ENCODE results near the gene TEX2.

Gene TEX2

DNA sequence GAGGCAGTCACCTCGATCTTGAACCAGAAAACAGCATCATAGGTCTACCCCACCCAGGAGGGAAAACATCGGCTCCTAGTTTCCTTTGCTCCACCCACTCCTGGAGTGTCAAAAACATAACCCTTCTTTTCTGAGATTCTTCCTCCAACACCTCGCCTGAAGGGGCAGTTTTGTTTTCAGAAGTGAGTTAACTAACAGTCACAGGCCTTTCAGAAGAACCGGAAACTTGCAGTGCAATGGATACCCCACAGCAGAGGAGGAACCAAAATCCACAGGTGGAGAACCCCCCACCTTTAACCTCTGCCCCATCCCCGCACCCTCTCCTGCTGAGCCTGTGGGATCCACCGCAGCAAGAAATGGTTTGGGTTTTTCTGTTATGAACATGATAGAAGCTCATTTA lies 7.8 kb upstream of the TEX2 start:
- no peak for DNase-seq

DNA sequence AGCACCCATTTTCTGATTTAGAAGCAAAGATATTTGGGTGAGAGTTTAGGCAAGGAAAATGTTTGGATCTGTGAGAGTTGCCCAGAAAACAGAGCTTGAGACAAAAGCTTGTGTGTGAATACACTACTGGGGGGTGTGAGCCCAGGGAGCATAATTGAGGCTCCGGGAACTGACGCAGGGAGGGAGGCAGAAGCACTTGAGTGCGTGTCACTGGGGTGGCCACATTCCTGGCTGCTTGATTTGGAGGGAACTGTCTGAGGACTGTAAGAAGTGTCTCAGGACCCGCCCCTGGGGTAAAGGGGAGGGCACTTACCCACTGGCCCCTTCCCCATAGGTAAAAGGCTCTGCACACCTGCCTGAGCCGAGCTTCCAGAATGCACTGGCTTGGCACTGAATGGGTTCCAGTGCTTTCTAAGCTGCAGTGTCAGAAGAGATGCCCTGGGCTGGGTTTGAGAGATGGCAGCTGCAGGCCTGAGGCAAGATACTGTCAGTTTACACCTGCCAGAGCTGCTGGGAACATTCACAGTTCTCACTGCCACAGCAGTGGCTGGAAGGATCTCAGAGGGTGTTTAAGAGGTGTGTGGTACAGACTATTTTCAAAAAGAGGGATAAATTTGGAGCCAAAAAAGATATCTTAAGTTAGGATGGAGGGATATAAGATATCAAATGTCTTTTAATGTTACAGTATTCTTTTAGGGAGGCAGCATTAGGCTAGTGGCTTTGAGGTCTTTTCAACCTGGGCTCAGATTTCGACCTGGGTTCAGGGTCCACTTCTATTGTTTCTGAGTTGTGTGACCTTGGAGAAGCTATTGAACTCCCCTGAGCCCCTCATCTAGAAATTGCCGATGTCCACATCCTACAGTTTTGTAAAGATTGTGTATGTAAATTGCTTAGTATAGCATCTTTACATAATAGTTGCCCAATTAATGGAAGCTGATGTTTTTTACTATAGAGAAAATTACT lies 6.9 kb upstream of the TEX2 start:
- DNase-seq, result peak in 19 of 56 donors; percentile 2 to 46 (median 18)

DNA sequence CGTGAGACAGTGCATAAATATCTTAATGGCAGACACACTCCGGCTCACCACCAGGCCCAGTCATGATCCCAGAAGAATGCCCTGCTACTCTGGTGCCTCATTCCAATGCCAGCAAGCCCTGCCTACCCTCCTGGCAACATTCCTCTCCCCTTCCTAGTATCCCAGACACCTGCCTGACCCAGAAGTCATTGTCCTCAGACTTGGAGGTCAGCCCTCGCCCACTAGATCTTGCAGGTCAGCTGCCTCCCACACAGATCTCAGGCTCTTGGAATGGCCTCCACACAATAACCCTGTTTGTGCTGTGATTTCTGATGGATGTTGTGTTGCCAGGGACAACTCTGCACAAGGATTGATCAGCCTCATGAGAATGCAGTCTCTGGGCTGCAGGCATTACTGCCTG lies 1.8 kb upstream of the TEX2 start:
- no peak for DNase-seq

DNA sequence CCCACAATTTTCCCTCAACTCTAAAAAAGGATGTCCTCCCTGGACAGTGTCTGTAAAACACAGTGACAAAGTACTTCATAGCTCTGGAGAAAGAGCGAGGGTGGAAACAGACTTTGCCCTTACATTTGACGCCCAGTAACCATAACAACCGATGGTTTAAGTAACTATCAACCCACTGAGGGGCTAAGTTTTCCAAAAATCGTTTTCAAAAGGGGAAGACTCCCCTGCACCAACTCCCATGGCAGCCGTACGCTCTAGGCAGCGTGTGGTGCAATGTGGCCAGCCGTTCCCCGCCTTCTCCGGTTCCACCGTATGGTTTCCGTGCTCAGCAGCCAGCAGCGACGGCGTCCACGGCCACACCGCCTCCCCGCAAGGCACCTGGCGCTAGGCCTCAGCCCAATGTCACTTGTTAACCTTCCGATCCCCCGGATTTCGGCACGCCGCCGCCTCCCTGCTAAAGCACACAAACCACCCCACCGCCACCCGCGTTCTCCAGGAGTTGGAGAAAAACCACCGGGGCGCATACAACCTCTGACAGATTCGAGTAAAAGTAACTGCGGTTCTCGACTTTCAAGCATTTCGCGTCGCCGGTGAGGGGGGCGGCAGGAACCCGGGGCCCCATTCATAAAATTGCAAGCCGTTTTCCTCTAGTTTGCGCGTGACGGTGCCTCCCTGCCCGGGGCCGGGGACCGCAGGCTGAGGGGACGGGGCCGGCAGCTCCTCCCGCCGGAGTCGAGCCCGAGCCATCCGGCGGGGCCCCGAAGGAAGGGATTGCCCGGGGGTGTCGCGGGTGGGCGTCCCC lies 661 bp downstream of the TEX2 start:
- peak in 32 of 56 donors; percentile 16 to 67 (median 46) for DNase-seq

DNA sequence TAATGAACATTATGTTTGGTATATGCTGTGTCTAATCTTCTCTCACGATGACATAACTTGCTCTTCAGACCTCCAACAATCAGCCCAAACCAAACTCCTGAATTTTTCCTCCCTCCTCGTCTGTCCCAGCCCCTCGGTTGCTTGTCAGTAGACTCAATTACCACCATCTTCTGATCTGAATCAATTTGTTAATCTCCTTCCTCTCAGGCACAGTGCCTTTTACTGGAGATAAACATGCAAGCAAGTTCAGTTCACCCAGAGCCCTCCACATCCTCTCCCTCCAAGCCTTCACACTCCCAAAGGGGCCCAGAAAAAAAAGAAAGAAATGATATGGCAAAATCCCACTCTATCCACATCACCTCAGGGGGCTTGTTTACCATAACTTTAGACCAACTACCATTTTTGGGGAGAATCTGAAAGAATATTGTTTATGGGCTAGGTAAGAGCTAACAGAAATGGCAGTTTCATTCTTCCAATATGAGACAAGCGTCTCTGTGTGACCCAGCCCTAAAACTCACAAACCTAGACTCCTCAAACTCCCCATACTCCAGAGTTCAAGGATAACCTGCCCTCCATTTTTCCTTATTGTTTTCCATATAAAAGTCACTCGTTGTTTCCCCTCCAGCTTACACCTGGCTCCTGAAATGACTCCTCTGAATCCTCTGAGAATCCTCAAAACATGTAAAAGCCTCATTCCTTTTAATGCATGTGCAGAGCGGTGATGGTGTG lies 1.5 kb downstream of the TEX2 start:
- no peak for DNase-seq

DNA sequence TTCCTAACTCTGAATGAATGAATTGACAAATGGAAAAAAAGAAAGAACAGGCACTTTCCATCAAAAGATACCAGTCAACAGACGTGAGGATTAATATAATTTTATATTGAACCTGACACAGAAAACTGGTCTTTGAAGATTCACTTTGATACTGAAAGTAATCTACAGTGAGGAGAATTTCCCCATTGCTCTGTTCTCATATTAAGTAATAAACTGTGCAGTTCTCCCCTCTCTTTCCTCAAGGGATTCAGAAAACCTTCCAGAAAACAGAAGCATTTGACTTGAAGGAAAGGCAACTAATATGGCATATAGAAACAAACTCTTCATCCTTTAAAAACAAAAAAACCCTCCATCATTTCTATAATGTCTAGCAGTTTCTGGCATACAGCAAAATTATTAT lies 2.2 kb downstream of the TEX2 start:
- no peak for DNase-seq

DNA sequence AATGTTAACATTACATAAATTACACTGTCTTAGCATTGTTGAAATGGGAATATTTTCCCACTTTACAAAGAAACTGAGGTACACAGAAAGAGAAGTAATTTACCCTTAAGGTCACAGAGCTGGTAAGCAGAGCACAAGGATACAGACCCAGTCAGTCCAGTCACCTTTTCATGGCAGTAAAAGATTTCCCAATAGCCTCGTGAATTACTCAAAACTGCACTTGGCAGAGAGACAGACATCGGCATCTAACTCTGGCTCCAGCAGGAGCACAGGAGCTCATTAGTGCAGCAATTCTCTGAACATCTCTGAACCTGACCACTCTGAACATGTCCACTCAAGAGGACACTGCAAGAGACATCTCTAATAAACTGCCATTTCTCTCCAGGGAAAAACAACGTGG lies 3.1 kb downstream of the TEX2 start:
- no peak for DNase-seq

DNA sequence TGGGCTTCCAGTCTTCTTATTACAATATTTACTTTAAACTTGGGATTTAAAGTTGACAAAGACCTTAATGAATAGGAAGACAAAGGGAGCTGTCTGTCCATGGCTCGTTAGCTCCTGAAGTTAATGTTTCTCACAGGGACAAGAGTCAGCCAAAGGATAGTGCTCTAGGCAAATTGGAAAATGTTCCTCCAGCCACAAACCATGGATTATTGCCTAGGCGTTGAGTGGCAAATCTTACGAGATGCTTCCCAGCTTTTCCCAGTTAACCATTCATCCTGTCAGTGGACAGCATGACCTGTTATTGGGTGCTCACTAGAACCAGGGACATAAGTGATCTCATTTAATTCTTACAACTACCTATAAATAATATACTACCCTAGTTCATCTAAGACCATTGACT lies 3.6 kb downstream of the TEX2 start:
- no peak for DNase-seq

DNA sequence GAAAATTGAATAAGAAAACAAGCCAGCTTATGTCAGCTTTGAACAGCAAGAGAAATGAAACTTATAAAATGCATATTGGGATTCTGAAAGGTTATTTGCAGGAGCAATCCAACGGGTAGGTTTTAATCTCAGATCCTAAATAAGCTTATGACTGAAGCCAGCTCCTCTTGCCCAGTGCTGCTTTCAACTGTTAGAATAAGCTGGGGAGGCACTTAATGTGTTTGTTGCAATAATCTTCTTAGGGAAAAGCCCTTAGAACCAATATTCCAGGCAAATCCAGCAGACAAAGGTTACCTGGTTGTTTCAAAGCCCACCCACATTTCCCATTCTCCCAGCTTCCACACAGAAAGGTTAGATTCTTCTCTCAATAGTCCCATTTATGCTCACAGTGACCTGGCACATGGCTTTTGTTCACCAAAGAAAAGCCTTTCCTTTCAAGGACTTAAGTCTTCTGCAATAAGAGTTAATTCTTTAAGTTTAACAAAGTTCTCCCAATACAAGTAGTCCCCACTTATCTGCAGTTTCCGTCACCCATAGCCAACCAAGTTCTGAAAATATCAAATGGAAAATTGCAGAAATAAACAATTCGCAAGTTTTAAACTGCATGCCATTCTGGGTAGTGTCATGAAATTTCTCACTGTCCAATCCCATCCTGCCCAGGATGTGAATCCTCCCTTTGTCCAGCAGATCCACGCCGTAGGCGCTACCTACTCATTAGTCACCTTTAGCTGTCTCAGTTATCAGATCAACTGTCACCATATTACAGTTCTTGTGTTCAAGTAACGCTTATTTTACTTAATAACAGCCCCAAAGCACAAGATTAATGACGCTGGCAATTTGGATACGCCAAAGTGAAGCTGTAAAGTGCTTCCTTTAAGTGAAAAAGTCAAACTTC lies 5.9 kb downstream of the TEX2 start:
- DNase-seq, result no peak

DNA sequence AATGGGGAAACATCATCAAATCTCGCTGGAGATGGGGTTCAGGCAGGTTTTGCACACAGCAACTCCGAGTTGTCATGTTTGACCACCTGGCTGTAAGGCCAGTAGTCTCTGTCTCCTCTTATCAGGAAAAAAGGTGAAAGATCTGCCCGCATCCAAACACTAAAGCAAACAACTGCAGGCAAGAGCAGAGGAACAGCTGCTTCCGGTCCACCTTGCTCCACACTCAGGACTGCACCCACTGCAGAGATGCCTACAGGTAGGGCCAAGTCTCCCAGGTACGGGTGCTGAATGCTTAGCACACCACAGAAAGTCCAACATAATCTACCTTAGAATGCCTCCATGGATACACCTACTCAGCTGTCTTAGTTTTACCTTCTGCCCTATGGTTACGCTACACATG lies 7.3 kb downstream of the TEX2 start:
- no peak for DNase-seq

DNA sequence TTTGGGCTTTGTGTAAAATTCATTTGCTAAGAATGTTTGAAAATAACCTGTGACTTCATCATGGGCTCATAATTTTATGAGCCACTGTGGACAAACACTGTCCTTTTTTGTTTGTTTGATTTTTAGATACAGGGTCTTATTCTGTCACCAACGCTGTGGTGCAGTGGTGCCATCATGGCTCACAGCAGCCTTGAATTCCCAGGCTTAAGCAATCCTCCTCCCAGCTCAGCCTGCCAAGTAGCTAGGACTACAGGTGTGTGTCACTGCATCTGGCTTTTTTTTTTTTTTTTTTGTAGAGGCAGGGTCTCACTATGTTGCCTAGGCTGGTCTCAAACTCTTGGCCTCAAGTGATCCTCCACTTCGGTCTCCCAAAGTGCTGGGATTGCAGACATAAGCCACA lies 8.3 kb downstream of the TEX2 start:
- DNase-seq, result no peak

DNA sequence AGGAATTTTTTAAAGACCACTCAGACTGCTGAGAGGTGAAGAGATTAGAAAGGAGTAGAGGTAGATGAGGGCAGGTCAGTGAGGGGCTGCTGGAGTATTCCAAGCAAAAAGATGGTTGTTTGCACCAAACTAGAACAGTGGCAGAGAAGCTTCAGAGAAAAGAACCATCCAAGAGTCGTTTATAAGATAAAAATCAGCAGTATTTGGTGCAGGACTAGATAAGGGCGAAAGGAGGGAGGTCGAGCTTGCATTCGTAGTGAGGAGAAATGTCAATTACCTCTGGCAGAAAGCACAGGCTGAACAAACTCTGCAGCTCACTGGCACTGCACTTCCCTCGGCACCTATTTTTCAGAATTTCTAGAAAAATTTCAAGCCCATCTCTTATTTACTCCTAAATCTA lies 9.6 kb downstream of the TEX2 start:
- DNase-seq, result no peak

DNA sequence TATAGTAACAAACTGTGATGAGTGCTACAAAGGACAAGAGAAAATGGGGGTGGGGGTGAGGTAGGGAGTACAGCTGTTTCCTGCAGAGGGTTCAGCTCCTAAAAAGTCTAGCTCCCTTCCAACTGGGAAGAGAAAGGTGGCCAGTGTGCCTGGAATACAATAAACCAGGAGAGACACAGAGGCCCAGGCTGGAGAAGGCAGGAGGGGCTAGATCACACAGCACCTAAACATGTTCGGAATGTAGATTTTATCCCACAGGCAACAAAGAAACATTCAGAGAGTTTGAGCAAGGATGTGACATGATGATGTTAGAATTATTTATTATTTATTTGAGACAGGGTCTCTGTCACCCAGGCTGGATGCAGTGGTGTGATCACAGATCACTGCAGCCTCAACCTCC lies 10.2 kb downstream of the TEX2 start:
- no peak for DNase-seq

DNA sequence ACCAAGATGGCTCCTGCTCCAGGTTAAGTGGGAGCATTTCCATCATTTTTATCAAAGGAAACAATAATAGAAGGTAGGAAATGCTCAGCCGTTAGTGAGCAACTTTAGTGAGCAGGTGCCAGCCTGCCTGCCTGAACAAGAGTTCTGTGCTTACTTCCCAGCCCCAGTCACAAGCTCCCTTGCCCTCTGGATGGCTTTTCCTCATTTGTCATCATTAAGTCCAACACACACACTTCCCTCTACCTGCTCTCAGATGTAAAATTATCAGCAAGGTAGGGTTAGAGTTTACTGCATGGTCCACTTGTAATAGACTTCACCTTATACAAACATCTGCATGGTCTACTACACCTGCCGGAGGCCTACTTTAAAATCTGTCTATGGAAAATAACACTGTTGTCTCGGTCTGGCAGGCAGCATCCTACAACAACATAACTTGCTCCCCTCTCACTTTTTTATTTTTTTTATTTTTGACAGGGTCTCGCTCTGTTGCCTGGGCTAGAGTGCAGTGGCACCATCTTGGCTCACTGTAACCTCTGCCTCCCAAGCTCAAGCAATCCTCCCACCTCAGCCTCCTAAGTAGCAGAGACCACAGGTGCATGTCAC lies 12.7 kb downstream of the TEX2 start:
- DNase-seq, result no peak

DNA sequence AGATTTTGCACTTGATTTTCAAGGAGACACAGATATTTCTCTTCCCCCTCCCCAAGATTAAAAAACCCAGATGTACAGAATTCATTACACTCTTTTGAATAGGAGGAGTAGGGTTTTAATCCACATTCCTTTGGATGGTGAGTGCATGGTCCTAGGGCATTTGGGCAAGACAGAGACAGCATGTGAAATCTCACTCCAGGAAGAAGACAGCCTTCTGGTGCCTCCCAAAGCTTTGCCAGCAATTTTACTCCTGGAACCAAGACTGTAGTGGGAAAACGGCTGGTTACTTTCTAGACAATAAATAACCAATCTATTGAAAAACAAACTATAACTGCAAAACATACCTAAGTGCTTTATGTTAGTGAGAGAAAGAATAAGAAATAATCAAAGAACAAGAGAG lies 15.2 kb downstream of the TEX2 start:
- no peak for DNase-seq

DNA sequence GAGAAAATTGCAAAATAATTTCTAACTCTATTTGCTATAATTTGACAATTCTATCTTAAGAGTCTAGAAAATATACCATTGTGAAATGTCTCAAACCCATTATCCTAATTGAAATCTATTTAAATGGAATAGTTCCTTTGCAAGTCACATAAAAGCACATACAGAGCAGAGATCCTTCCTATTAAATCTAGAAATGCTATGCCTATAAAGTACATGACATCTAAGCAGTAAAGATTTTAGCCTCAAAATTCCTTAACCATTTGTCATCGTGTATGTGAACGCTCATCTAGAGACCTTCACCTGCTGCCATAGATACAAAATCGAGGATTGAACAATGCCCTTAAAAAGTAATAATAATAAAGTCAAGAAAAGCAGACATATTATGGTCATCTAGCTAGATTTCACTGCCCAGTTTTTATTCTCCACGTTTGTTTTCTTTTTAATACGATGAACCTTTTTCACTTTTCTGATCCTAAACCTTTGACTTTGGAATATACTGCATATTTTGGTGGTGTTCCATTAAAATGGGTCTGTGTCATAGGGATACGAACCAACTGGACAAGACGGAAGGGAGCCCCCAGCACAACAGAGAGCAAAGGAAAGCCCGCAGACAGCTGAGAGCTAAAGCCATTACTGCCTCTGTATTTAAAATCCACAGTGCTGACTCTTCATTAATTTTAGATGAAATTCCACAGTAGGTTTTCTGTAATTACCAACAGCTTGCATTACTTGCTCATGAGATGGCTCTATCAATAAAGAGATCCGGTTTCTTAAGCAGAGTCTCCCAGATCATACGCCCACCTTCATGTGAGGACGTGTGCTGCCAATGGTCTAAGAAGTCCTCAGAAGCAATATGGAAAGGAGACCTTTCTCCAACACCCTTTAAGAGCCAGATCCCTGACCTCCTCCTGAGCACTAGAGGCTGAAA lies 17.6 kb downstream of the TEX2 start:
- DNase-seq, result no peak

DNA sequence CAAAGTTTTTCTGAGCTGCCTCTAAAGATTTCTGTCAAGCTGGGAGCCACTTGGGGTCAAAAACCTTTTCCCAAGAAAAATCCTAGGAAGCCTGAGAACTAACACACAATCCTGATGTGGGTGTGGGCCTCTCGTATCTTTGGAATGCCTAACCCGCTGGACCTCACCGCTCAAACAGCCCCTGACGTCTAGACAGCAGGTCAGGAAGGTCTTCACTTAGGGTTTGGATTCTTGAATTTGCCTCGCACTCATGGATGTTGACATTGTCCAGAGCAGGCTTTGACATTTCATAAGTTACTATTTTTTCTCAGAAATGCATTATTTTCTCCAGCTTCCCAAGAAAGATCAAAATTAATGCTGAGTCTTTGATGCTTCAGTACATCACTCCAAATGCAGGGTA lies 18.9 kb downstream of the TEX2 start:
- no peak for DNase-seq

DNA sequence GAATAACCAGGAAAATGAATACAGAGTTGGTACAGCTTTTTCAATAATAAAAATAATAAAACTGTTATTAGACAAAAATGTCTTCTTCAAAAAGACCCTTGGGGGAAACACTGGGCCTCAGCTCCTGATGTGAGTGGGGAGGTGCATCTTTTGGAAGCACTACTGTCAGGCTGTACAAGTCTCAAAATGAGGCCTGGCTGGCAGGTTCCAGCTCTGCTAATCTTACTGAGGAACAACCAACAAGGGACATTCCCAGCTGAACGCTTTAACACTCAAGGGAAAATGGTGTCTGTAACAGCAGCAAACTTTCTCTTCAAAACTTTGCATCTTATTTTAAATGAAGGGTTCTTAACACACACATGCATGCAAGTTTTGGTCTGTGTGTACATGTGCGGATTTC lies 19.7 kb downstream of the TEX2 start:
- no peak for DNase-seq

DNA sequence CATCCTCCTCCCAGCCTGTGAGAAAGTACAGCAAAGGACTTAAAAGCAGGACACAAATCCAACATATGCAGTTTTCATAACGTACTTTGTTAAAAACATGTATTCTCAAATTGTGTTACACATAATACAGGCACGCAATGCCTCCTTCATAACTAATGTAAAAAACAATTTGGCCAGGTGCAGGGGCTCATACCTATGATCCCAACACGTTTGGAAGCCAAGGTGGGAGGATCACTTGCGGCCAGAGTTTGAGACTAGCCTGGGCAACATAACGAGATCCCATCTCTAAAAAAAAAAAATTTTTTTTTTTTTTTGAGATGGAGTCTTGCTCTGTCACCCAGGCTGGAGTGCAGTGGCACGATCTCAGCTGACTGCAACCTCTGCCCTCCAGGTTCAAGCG lies 20.4 kb downstream of the TEX2 start:
- DNase-seq, result no peak
